ENCODE results near the gene SPOCK2.

Gene SPOCK2

GRCh38 chr10:72087392-72087968 is 871 bp downstream of the SPOCK2 start:
- peak; percentile 40 for DNase-seq

- DNase-seq: peak; percentile 54
Measured at GRCh38 chr10:72086466-72087391, 1.6 kb downstream of the SPOCK2 start.

DNA sequence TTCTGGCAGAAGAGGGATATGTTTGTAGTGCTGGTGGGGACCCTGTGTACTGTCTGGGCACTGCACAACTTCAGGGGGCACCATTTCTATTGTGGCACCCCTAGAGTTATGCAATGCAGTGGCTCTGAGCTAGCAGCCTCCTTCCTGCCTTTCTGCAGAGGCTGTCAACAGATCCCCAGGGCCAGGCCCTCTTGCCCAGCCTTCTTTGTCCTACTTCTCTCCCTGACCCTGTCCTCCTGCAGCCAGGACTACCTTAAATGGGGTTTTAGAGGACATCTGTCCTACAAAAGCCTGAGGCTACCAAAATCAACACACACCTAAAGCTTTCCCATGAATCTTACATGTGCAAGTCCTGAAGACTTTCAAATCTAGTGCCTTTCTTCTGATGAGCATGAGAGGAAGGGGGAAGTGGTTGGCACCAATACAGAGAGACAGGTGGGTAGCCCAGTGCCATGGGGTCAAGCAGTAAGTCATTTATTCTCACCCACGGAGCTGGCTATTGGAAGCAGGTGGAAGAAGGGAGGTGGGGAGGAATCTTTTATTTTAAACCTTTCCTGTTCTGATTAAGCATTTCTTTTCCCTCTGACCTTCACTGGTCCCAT is 2.4 kb downstream of the SPOCK2 start:
- no peak for DNase-seq

DNA sequence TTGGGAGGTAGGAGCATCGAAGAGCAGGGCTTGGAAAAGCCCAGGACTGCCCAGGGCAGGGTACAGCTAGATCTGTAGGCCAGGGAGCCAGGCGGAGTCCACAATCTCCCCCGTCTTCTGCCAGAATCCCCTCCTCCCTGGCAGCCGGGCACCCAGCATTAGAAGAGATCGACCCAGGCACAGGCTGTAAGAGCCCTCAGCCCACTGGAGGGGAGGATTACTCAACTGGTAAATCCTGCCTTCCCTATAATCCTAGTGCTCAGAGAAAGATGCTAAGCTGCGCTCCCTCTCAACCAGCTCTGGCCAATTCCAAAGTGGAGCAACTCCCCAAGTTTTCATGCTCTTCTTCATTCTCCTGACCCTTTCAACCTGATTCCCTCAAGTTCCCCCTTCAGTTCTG is 3.2 kb downstream of the SPOCK2 start:
- DNase-seq: no peak

DNA sequence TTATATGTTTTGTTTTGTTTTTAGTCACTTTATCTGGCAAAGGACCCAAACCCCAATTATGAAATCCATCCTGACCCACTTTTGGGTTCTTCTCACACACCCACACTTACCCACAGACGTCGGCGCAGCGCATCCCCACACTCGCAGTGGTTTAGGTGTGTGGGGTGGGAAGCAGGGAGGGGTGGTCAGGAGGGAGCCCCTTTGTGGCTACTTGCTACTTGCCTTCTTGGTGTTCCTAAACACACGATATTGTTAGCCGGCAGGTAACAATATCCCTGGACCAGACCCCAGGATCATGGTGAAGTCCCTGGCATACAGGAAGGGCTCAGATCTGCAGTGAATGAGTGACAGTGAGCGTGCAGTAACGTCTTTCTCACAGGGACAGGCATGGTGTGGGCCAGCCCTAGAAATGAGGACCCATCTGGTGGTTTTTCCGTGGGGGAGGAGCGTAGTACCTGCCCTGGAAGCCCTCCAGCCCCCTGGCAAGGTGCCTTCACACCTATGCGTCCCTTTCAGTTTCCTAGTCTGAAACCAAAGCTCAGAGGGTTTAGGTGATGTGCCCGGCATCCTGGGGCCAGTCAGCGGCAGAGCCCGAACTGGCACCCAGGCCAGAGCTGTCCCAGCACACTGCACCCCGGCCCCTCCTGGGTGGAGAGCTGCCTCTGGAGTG is 4.4 kb downstream of the SPOCK2 start:
- peak; percentile 57 for DNase-seq

- no peak for DNase-seq
Measured at GRCh38 chr10:72082856-72083789, 5.2 kb downstream of the SPOCK2 start.

- no peak for DNase-seq
Measured at GRCh38 chr10:72081772-72082590, 6.4 kb downstream of the SPOCK2 start.

GRCh38 chr10:72081210-72081609 is 7.1 kb downstream of the SPOCK2 start:
- DNase-seq: no peak

DNA sequence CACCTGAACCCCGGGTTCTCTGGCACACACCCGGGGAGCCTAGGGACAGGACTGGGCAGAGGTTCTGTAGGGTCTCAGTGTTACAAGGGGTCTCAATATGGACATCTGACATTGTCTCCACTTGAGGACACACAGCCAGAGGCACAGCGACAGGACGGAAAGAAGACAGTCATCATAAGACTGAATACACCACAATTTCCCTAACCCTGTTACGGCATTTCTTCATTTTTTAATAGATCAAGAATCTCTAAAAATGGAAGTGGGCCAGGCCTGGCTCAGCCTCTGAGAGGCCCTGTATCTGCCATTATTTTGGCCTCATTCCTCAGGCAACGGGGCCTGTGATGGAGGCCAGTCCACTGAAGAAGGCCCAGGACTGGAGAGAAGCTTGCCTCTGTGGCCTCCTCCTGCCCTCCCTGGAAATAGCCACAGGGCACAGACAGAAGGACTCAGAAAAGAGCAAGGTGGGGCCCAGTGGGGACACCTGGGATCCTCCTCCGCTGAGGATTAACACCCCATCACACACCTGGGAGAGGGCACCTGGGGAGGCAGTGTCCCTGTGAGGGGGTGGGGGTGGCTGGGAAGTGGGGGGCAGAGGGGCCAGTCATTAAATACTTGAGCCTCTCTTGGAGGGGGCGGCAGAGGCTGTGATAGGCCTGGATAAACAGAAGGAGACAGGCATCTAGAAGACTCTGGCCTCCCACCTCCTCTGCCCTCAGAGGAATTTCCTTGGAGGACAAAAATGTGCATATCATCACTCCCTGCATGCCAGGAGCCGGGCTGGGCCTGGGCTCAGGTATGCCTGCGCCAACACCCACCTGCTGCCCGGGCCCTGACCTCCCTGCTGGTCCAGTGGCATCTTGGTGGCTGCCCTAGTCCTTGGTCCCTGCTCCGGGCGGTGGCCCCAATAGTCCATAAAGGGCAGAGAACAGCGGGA is 8.0 kb downstream of the SPOCK2 start:
- DNase-seq: no peak

DNA sequence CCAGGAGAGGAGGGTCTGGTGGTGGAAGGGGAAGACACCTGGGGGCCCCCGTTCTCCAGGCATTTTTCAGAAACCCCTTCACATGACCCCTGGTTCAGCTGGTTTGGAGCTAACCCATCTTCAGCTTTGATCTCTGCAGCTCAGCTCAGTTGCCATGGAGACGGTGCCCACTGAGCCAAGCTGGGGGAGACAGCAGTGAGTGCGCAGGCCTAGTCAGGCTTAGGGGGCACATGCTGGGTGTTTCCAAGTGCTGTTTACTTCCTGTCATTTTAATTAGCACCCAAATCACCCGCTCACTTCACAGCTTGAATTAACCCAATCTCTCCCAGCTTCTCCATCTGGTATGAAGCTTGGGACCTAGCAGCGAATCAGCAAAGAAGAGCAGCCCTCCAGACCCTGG is 9.0 kb downstream of the SPOCK2 start:
- peak; percentile 73 for DNase-seq

GRCh38 chr10:72077275-72077990 is 10.9 kb downstream of the SPOCK2 start:
- no peak for DNase-seq

DNA sequence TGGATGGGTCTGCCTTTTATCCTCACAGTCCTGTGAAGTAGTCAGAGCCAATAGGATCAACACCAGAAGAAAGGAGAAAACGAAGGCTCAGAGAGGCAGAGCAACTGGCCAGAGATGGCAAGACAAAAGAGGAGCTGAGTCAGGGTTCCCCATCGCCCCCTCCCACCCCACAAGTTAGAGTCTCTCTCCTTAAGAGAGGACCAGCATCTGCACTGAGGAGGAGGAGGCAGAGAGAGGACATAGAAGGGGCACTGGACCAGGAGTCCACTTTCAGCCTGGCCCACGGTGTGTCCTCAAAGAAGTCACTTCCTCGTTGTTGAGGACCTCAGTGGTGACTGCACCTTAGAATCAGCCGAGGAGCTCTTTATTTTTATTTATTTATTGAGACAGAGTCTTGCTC is 11.6 kb downstream of the SPOCK2 start:
- DNase-seq: no peak

DNA sequence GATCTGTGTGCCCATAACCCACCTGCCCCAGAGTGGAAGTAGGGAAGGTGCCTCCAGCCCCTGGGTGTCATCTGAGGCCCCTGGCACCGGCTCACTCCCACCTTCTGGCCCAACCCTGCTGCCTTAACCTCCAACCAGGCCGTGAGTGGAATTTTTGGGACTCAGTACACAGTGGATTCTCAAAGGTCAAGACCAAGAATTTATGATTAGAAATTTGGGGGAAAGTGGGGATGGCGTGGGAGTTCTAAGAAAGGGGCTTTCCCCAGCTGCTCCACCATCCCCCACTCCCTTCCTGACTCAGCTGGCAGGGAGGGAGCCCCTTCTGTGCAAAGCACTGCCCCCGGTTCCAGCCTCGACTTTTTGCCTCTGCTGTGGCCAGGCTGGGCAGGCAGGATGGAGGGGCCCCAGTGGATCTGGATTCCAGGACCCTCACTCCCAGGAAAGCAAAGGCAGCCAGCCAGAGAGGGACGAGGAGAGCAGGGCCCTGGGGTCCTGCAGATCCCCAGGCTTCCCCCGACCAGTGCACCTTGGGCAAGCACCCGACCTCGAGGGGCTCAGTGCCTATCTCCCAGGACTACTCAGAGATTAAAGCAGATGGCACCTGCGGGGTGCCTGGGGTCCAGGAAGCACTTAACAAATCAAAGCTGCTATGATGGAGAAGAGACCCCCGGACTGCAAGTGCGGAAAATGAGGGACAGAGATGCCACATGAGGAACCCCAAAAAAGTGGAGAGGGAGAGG is 12.8 kb downstream of the SPOCK2 start:
- no peak for DNase-seq

DNA sequence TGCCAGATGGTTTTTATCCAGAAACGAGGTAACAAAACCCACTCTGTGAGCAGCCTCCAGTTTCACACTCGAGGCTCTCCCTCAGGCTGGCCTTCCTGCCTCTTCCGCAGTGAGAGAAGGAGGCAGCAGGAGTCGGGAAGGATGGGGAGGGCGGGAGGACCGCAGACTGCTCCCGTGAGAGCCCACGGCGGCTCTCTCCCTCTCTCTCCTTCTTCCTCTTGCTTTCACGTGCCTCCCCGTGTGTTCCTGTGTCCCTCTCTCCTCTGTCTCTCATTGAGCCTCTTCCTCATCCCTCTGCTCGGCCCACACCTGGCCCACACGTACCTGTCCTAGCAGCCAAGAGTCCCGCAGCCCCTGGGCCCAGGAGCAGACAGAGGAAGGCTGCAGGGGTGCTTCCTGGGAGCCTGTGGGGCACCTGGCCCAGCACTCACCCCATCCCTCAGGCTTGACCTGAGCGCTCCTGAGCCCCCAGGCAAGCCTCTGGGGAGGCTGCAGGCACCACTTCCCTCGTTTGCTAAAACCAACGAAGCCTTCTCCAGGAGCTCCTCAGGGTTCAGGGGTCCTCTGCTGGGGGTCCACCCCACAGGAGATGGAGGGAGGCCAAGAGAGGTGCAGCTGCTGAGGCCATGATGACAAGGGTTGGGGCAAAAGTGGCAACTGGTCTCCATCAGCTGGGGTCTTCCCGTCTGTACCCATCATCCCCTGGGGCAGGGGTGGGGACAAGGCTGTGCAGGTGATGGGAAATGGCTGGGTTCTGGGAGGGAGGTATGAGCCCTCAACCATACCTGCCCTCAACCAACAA is 13.6 kb downstream of the SPOCK2 start:
- no peak for DNase-seq

DNA sequence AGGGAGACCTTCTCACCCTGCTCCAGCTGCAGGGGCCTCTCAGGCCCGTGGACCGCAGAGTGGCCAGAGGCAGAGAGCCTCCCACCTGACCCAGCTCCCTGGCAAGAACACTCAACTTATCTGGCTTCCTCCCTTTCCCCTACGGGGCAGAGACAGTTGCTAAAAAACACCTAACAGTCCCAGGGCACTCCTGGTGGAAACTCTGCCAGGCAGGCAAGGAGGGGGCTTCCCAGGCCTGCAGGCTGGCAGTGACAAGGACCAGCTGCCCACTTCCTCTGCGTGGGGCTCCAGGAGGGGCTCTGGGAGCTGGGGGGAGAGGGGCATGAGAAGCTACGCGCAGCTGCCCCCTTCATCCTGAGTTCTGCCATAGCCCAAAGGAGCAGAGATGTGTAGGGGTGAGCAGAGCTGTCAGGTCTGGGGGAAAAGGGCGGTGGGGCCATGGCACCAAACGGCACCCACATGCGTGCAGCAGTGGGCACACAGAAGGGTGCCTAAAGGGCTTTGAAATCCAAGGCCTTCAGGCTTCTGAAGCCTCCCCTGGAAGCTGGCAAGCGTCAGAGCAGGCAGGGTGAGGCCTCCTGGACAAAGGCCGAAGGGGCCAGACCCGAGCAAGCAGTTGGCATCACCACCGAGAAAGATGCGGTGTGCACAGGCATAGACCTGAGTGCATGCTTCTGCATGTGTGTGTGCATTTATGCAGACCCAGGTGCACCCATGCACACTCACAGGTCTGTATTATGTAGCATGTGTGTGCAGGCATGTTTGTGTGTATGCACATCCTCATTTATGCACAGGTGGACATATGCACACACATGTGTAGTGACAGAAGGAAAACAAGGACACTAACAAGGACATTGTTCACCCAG is 14.4 kb downstream of the SPOCK2 start:
- no peak for DNase-seq

DNA sequence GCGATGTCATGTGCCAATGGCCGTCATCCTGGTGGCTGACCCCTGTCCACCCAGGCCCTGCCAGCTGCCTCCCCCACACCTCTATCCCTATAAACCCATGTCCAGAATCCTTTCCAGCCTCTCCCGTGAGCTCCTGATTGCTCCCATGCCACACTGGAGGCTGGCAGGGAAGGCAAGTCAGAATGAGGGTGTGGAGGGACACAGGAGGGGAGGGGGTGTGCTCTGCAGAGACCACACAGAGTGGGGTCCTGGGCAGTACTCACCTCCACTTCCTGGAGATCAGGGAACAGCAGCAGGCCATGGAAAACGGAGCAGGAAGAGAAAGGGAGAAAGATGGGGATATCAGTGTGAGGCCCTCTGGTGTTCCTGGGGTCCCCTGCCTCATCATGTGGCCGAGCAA is 15.7 kb downstream of the SPOCK2 start:
- DNase-seq: no peak

DNA sequence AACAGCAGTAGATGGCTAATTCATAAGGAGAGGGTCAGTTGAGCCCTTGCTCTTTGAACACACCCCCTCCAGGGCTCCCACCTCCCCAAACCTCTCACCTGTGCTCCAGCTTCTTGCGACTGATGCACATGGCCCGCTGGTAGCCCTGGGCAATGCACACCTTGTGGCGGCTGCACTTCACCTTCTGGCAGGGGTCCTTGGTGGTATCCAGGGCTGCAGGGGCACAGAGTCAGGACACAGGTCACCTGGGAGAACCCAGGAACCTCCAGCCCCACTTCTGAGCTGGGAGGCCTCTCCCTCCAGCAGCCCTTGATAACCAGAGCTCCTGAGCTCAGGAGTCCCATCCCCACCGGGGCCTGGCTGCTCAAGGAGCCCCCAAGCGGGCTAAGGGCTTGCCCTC is 16.3 kb downstream of the SPOCK2 start:
- DNase-seq: no peak

Measured in effector CD4-positive, alpha-beta T cell (primary cell).